ENCODE data around the gene APPL2. TPM values are rescaled to one million over a fixed set of nuclear protein-coding genes. Genes with fewer than 3 reads are reported as not detected.
"Not testable (repeated sequence)": the region's sequence is repeated elsewhere in the genome, so short reads cannot be mapped to it uniquely, and the experiment has no call there.

Gene APPL2
- total RNA-seq, 2 experiments from 2014 or later, result 22.6 to 25.5 TPM

GRCh38 chr12:105183976-105184375 is 52.0 kb downstream of the APPL2 start:
- H3K27ac Mint-ChIP-seq, CTCF ChIA-PET: not testable (repeated sequence)

GRCh38 chr12:105183406-105183805 is 52.6 kb downstream of the APPL2 start:
- DNase-seq; ATAC-seq; CTCF ChIA-PET; H3K9me3 Mint-ChIP-seq (ENCODE audit: low read depth); H3K27me3 Mint-ChIP-seq; H3K4me3 Mint-ChIP-seq; H3K27ac Mint-ChIP-seq; H3K4me1 Mint-ChIP-seq: not testable (repeated sequence)
- peaks cover 78% of the 10 kb centered on the region for H3K36me3 Mint-ChIP-seq

More at GRCh38 chr12:105183976-105184375, 52.0 kb downstream of the APPL2 start:
- not testable (repeated sequence) for DNase-seq; H3K4me3 Mint-ChIP-seq; ATAC-seq; H3K9me3 Mint-ChIP-seq (ENCODE audit: low read depth); H3K4me1 Mint-ChIP-seq; H3K27me3 Mint-ChIP-seq
- peaks cover 79% of the 10 kb centered on the region for H3K36me3 Mint-ChIP-seq

- CTCF ChIA-PET; H3K9me3 Mint-ChIP-seq (ENCODE audit: low read depth); H3K4me3 Mint-ChIP-seq; DNase-seq; H3K27ac Mint-ChIP-seq; H3K4me1 Mint-ChIP-seq; ATAC-seq; H3K27me3 Mint-ChIP-seq: not testable (repeated sequence)
- peaks cover 65% of the 10 kb centered on the region for H3K36me3 Mint-ChIP-seq
These were observed 56.9 kb downstream of the APPL2 start for GRCh38 chr12:105179114-105179513.

GRCh38 chr12:105177208-105177607 is 58.8 kb downstream of the APPL2 start:
- Mint-ChIP-seq H3K9me3 (ENCODE audit: low read depth) (peaks cover 6% of the 10 kb centered on the region), H3K36me3 (peaks cover 54% of the 10 kb centered on the region), H3K27ac (no peak overlapping the region), H3K27me3 (no peaks in the 10 kb centered on the region), H3K4me1 (peaks cover 6% of the 10 kb centered on the region), H3K4me3 (no peak overlapping the region)
- ATAC-seq (no peak), DNase-seq (no peak)
- CTCF ChIA-PET, result no interaction called here

- H3K9me3 Mint-ChIP-seq (ENCODE audit: low read depth), result peaks cover 6% of the 10 kb centered on the region
- H3K4me3 Mint-ChIP-seq, result no peak overlapping the region
- H3K36me3 Mint-ChIP-seq, result peaks cover 39% of the 10 kb centered on the region
- H3K4me1 Mint-ChIP-seq, result peaks cover 6% of the 10 kb centered on the region
- H3K27ac Mint-ChIP-seq, result peak overlapping the region; percentile 19
- CTCF ChIA-PET, result interaction anchor here (0.9 kb wide), 1 partner anchor 208 kb away, joined by 4 read pairs; no protein-coding TSS in a partner anchor
- DNase-seq, result no peak
- no peak for ATAC-seq
- no peaks in the 10 kb centered on the region for H3K27me3 Mint-ChIP-seq
These were observed 60.5 kb downstream of the APPL2 start for GRCh38 chr12:105175397-105175990.

GRCh38 chr12:105171691-105172436 is 64.1 kb downstream of the APPL2 start:
- Mint-ChIP-seq H3K27me3 (no peaks in the 10 kb centered on the region), H3K36me3 (peaks cover 32% of the 10 kb centered on the region), H3K9me3 (ENCODE audit: low read depth) (no peaks in the 10 kb centered on the region), H3K4me3 (no peak overlapping the region), H3K4me1 (peaks cover 6% of the 10 kb centered on the region), H3K27ac (no peak overlapping the region)
- DNase-seq (no peak), ATAC-seq (no peak)
- CTCF ChIA-PET, result no interaction called here

- H3K4me3 Mint-ChIP-seq, result no peak overlapping the region
- H3K9me3 Mint-ChIP-seq (ENCODE audit: low read depth), result no peaks in the 10 kb centered on the region
- no peaks in the 10 kb centered on the region for H3K27me3 Mint-ChIP-seq
- DNase-seq (no peak), ATAC-seq (no peak)
- CTCF ChIA-PET, result no interaction called here
- no peak overlapping the region for H3K27ac Mint-ChIP-seq
- no peaks in the 10 kb centered on the region for H3K4me1 Mint-ChIP-seq
- peaks cover 25% of the 10 kb centered on the region for H3K36me3 Mint-ChIP-seq
These were observed 65.8 kb downstream of the APPL2 start for GRCh38 chr12:105170139-105170538.

- no peak overlapping the region for H3K4me3 Mint-ChIP-seq
- DNase-seq, result no peak
- CTCF ChIA-PET, result no interaction called here
- peaks cover 32% of the 10 kb centered on the region for H3K36me3 Mint-ChIP-seq
- no peaks in the 10 kb centered on the region for H3K9me3 Mint-ChIP-seq (ENCODE audit: low read depth)
- no peak for ATAC-seq
- H3K4me1 Mint-ChIP-seq, result no peaks in the 10 kb centered on the region
- no peak overlapping the region for H3K27ac Mint-ChIP-seq
- no peaks in the 10 kb centered on the region for H3K27me3 Mint-ChIP-seq
These were observed 68.0 kb downstream of the APPL2 start for GRCh38 chr12:105168006-105168405.

GRCh38 chr12:105167346-105167745 is 68.6 kb downstream of the APPL2 start:
- Mint-ChIP-seq H3K36me3 (peaks cover 33% of the 10 kb centered on the region), H3K4me3 (no peak overlapping the region), H3K27me3 (no peaks in the 10 kb centered on the region), H3K9me3 (ENCODE audit: low read depth) (no peaks in the 10 kb centered on the region), H3K27ac (no peak overlapping the region), H3K4me1 (no peaks in the 10 kb centered on the region)
- CTCF ChIA-PET, result no interaction called here
- ATAC-seq (no peak), DNase-seq (no peak)

- no peak overlapping the region for H3K4me3 Mint-ChIP-seq
- ATAC-seq, result no peak
- no peaks in the 10 kb centered on the region for H3K9me3 Mint-ChIP-seq (ENCODE audit: low read depth)
- no peak overlapping the region for H3K27ac Mint-ChIP-seq
- H3K27me3 Mint-ChIP-seq, result no peaks in the 10 kb centered on the region
- H3K4me1 Mint-ChIP-seq, result no peaks in the 10 kb centered on the region
- no peak for DNase-seq
- CTCF ChIA-PET, result no interaction called here
- H3K36me3 Mint-ChIP-seq, result peaks cover 35% of the 10 kb centered on the region
These were observed 69.2 kb downstream of the APPL2 start for GRCh38 chr12:105166736-105167135.

GRCh38 chr12:105164068-105164467 is 71.9 kb downstream of the APPL2 start:
- no peak for ATAC-seq
- Mint-ChIP-seq H3K9me3 (ENCODE audit: low read depth) (no peaks in the 10 kb centered on the region), H3K4me1 (no peaks in the 10 kb centered on the region), H3K36me3 (peaks cover 42% of the 10 kb centered on the region), H3K4me3 (no peak overlapping the region), H3K27me3 (no peaks in the 10 kb centered on the region), H3K27ac (no peak overlapping the region)
- DNase-seq, result no peak
- CTCF ChIA-PET, result interaction anchor here (0.6 kb wide), 1 partner anchor 200 kb away, joined by 3 read pairs; no protein-coding TSS in a partner anchor

- DNase-seq, result no peak
- no peaks in the 10 kb centered on the region for H3K27me3 Mint-ChIP-seq
- ATAC-seq, result no peak
- no peaks in the 10 kb centered on the region for H3K4me1 Mint-ChIP-seq
- H3K27ac Mint-ChIP-seq, result no peak overlapping the region
- H3K4me3 Mint-ChIP-seq, result no peak overlapping the region
- peaks cover 46% of the 10 kb centered on the region for H3K36me3 Mint-ChIP-seq
- H3K9me3 Mint-ChIP-seq (ENCODE audit: low read depth), result no peaks in the 10 kb centered on the region
- CTCF ChIA-PET, result interaction anchor here (0.6 kb wide), 1 partner anchor 222 kb away, joined by 3 read pairs; no protein-coding TSS in a partner anchor
These were observed 73.8 kb downstream of the APPL2 start for GRCh38 chr12:105162174-105162573.

GRCh38 chr12:105158876-105159275 is 77.1 kb downstream of the APPL2 start:
- no peak for ATAC-seq
- DNase-seq, result no peak
- no peaks in the 10 kb centered on the region for H3K4me1 Mint-ChIP-seq
- H3K4me3 Mint-ChIP-seq, result no peak overlapping the region
- H3K9me3 Mint-ChIP-seq (ENCODE audit: low read depth), result no peaks in the 10 kb centered on the region
- H3K27me3 Mint-ChIP-seq, result no peaks in the 10 kb centered on the region
- CTCF ChIA-PET, result no interaction called here
- no peak overlapping the region for H3K27ac Mint-ChIP-seq
- peaks cover 48% of the 10 kb centered on the region for H3K36me3 Mint-ChIP-seq

- no peak for ATAC-seq
- CTCF ChIA-PET, result no interaction called here
These were observed 78.4 kb downstream of the APPL2 start for GRCh38 chr12:105157606-105158005.

More at GRCh38 chr12:105157606-105158005, 78.4 kb downstream of the APPL2 start:
- no peak for DNase-seq
- no peaks in the 10 kb centered on the region for H3K27me3 Mint-ChIP-seq
- no peaks in the 10 kb centered on the region for H3K9me3 Mint-ChIP-seq (ENCODE audit: low read depth)
- H3K4me3 Mint-ChIP-seq, result no peak overlapping the region
- H3K27ac Mint-ChIP-seq, result no peak overlapping the region
- peaks cover 40% of the 10 kb centered on the region for H3K36me3 Mint-ChIP-seq
- H3K4me1 Mint-ChIP-seq, result no peaks in the 10 kb centered on the region

Measured in activated CD8-positive, alpha-beta memory T cell treated with anti-CD3 and anti-CD28 coated beads, Interleukin-2, amount 10 ng/mL, durations not matched to agents 7 days and 5 days (primary cell).